Tibial nerve (tissue), 4 donors: Measurements from ENCODE around the gene GSTT2B. TPM values are rescaled to one million over a fixed set of nuclear protein-coding genes. Genes with fewer than 3 reads are reported as not detected.
"Not testable (repeated sequence)": the region's sequence is repeated elsewhere in the genome, so short reads cannot be mapped to it uniquely, and the experiment has no call there.

ENCODE experiments used
- DNase-seq, 2 donors: peaks; one replicate each; pipeline ENCODE4 v3.0.0-alpha.2; 2019; ENCODE audit warnings: low spot score in 2 of 2
- H3K27ac ChIP-seq, 4 donors: fragments of 200-600 bp; sonication (generic) in 3 of 4; one replicate each; pipeline ENCODE4 v1.5.1; 2017 to 2019; ENCODE audit warnings: mild to moderate bottlenecking in 1 of 4
- H3K27me3 ChIP-seq, 2 donors: fragments of 200-600 bp; sonication (generic) in 1 of 2; one replicate each; pipeline versions ENCODE4 v1.5.1 to v1.6.0; 2017 to 2019
- H3K36me3 ChIP-seq, 3 donors: fragments of 200-600 bp; sonication (generic); one replicate each; pipeline ENCODE4 v1.5.1; 2018 to 2019
- H3K4me1 ChIP-seq, 4 donors: fragments of 200-600 bp; sonication (generic) in 3 of 4; one replicate each; pipeline ENCODE4 v1.5.1; 2017 to 2019
- H3K4me3 ChIP-seq, 4 donors: fragments of 200-600 bp; sonication (generic) in 3 of 4; one replicate each; pipeline ENCODE4 v1.5.1; 2017 to 2019; ENCODE audit warnings: mild to moderate bottlenecking in 1 of 4, moderate library complexity in 1 of 4
- H3K9me3 ChIP-seq, 4 donors: fragments of 200-600 bp; sonication (generic) in 3 of 4; one replicate each; pipeline ENCODE4 v1.5.1; 2017 to 2019
- CTCF ChIP-seq, 5 experiments: fragments of 200-600 bp in 3 of 5; fragments of 450-650 bp in 2 of 5; sonication (generic) in 3 of 5; IDR thresholded peaks; one replicate each; pipeline ENCODE4 v1.5.1; 2016 to 2019; ENCODE audit warnings: antibody characterized with exemption in 5 of 5, mild to moderate bottlenecking in 3 of 5, moderate library complexity in 2 of 5
- EP300 ChIP-seq, 2 donors: sonication (generic); formaldehyde crosslinking; IDR thresholded peaks; one replicate each; pipeline ENCODE4 v1.6.1; 2017; ENCODE audit warnings: antibody characterized with exemption in 2 of 2, mild to moderate bottlenecking in 1 of 2
- POLR2A ChIP-seq, 2 donors: fragments of 450-650 bp; IDR thresholded peaks; one replicate each; pipeline ENCODE4 v1.6.1; 2017; ENCODE audit warnings: antibody characterized with exemption in 2 of 2, mild to moderate bottlenecking in 2 of 2, moderate library complexity in 2 of 2
- WGBS, 2 donors: methylation state at CpG; one replicate each; pipeline ENCODE4 v1.1.5; 2018; 5-methylcytosine and 5-hydroxymethylcytosine counted together
- total RNA-seq, 4 donors: library from RNA; depleted of rRNA; stranded (reverse); fragments of >200 nt; gene quantifications; one replicate each; pipeline ENCODE4 v1.1.0, GENCODE V29; 2016

The GSTT2B gene
- total RNA-seq, 4 donors from 2014 or later: 0.66 to 17.8 (median 8.7) TPM

DNA sequence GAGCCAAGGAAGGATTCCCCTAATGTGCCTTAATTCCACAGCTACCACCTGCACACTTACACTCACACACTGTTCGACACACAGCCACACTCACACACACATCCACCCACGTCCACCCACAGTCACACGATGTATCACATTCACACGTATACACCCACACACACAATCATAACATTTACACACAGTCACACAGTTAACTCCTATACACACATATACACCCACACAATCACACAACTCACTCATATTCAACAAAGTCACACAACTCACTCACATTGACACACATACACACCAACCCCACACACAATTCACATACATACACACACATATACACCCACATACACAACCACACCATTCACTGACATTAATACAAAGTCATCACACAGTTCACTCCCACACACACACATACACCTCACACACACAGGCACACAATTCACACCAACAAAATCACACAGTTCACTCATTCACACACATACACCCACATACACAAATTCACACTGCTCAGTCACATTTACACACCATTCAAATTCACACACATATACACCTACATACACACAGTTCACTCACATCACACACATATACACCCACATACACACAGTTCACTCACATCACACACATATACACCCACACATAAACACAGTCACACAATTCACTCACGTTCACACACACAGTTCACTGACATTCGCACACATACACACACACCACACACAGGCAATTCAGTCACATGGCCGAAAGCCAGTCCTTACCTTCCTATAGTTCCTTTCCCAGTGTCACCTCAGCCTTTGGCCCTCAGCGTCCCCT is 6.6 kb downstream of the GSTT2B start:
- not testable (repeated sequence) for H3K4me1 ChIP-seq, DNase-seq, H3K36me3 ChIP-seq, H3K27me3 ChIP-seq, H3K9me3 ChIP-seq, H3K27ac ChIP-seq, H3K4me3 ChIP-seq
- WGBS, 2 donors: 67 to 70% methylated on average over 8 of the region's 8 CpGs

GRCh38 chr22:23953485-23953884 is 7.5 kb downstream of the GSTT2B start:
- H3K4me3 ChIP-seq, H3K4me1 ChIP-seq, H3K27ac ChIP-seq, H3K27me3 ChIP-seq, DNase-seq, H3K9me3 ChIP-seq, H3K36me3 ChIP-seq: not testable (repeated sequence)
- WGBS, 2 donors: 66 to 70% methylated on average over 4 of the region's 4 CpGs

DNA sequence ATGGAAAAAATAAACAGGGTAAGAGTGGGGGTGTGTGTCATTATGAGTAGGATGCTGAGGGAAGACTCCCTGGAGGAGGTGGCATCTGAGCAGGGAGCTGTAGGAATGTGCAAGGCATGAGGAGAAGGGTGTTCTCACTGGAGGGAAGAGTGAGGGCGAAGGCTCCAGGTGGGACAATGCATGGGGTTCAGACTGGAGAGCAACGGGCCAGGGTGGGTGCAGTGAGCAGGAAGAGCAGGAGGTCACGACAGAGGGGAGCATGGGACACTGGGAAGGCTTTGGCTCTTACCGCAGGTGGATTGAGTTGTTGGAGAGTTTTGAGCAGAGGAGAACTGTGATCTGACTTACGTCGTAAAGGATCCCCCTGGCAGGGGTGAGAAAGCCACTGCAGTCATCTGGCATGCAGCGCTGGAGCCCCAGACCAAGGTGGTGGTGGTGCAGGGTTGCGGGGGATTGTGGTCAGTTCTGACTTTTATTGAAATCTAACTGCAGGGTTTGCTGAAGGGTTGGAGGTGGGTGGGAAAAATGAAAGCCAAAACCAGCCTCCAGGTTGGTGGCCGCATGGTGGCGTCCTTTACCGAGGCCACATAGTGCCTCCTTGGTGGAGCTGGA is 8.1 kb downstream of the GSTT2B start:
- H3K9me3 ChIP-seq, H3K36me3 ChIP-seq, H3K4me1 ChIP-seq, H3K27me3 ChIP-seq, H3K27ac ChIP-seq, DNase-seq, H3K4me3 ChIP-seq: not testable (repeated sequence)
- WGBS, 2 donors: 68 to 71% methylated on average over 11 of the region's 11 CpGs

DNA sequence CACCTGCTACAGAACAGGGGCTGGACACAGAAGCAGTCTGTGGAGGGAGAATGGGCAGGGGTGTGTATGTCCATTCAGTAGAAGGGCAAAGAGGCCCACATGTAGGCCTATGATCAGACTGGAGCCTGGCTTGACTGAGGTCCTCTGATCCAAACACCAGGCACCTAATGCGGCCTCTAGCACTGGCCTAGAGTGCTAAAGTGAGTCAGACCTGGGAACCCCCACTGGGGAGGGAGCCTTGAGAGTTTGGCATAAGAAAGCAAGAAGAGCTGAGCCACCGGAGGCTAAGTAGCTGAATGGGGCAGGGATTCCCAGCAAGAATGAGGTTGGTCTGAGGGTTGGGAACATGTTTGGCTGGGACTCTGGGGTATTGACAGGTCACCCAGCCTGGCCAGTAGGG is 9.6 kb downstream of the GSTT2B start:
- not testable (repeated sequence) for H3K27me3 ChIP-seq, H3K9me3 ChIP-seq, H3K4me1 ChIP-seq, DNase-seq, H3K36me3 ChIP-seq, H3K27ac ChIP-seq, H3K4me3 ChIP-seq
- 95 to 100% methylated on average over 1 to 2 of the region's 2 CpGs for WGBS, 2 donors

DNA sequence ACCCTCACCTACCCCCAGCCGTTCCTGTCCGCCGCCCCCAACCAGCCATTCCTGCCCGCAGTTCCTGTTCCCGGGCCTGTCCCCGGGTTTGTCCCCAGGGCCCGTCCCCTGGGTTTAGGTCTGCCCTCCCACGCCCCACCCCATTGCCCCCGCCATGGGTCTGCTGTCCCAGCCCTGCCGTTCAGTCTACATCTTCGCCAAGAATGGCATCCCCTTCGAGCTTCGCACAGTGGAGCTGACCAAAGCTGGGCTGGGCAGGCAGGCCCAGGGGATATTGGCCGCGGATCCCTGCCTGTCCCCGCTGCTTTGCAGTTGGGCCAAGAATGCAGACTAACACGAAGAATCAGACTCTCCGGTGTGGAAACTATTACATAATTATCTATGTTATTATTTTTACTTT is 11.2 kb downstream of the GSTT2B start:
- H3K4me3 ChIP-seq, H3K36me3 ChIP-seq, H3K27me3 ChIP-seq, H3K4me1 ChIP-seq, DNase-seq, H3K27ac ChIP-seq, H3K9me3 ChIP-seq: not testable (repeated sequence)
- 83 to 86% methylated on average over 18 of the region's 18 CpGs for WGBS, 2 donors

GRCh38 chr22:23947391-23947790 is 13.6 kb downstream of the GSTT2B start:
- not testable (repeated sequence) for H3K4me1 ChIP-seq, H3K36me3 ChIP-seq, H3K4me3 ChIP-seq, H3K27ac ChIP-seq, H3K9me3 ChIP-seq, DNase-seq, H3K27me3 ChIP-seq
- no CpG with 5 or more reads among the region's 3 CpGs for WGBS, 2 donors

- H3K4me3 ChIP-seq, H3K36me3 ChIP-seq, H3K9me3 ChIP-seq, H3K27ac ChIP-seq, H3K4me1 ChIP-seq, H3K27me3 ChIP-seq, DNase-seq: not testable (repeated sequence)
- no CpG with 5 or more reads among the region's 14 CpGs for WGBS, 2 donors
Measured at GRCh38 chr22:23940166-23940565, 20.8 kb downstream of the GSTT2B start.

- H3K4me1 ChIP-seq: no peaks in the 10 kb centered on the region
- H3K27me3 ChIP-seq: no peaks in the 10 kb centered on the region
- WGBS, 2 donors: 59 to 100% methylated on average over 1 to 3 of the region's 3 CpGs
- H3K9me3 ChIP-seq: no peaks in the 10 kb centered on the region
- H3K36me3 ChIP-seq: no peaks in the 10 kb centered on the region
- TF ChIP-seq EP300 (IDR thresholded peaks at IDR 0.05): no peak
- no peak for TF ChIP-seq CTCF (IDR thresholded peaks at IDR 0.05)
- TF ChIP-seq POLR2A (IDR thresholded peaks at IDR 0.05): no peak
- H3K4me3 ChIP-seq: no peak overlapping the region
- no peak for DNase-seq
- no peak overlapping the region for H3K27ac ChIP-seq
Measured at GRCh38 chr22:23939017-23939357, 22.0 kb downstream of the GSTT2B start.
